AG04450 (cell line): ENCODE data around the gene LARGE1. TPM values are rescaled to one million over a fixed set of nuclear protein-coding genes. Genes with fewer than 3 reads are reported as not detected.

ENCODE experiments used
- CTCF ChIA-PET: fragments of 300-600, 350-600 bp; formaldehyde crosslinking; extraction: SDS; loops from one replicate; lab custom pipeline; 2022; ENCODE audit warnings: antibody characterized with exemption, inconsistent platforms; lab: Charles Lee
- POLR2A ChIA-PET: fragments of 350-600 bp; formaldehyde crosslinking; extraction: SDS; loops from one replicate; lab custom pipeline; 2021; ENCODE audit warnings: antibody characterized with exemption, inconsistent platforms; lab: Yijun Ruan, JAX
- DNase-seq: peaks from one replicate; pipeline ENCODE4 v3.0.0-alpha.2; 2011; ENCODE audit warnings: low read depth, low spot score
- H3K27ac ChIP-seq: one replicate; pipeline ENCODE4 v1.5.1; 2012; ENCODE audit warnings: low read depth, low read length, control low read depth
- H3K27me3 ChIP-seq: one replicate; pipeline ENCODE4 v1.6.0; 2012; ENCODE audit warnings: low read length; ENCODE audit not compliant: control insufficient read depth, insufficient read depth
- H3K4me3 ChIP-seq: 2 replicates; pipeline ENCODE4 v1.5.1; 2011; ENCODE audit warnings: mild to moderate bottlenecking, low read depth, low read length, control low read depth
- H3K9me3 ChIP-seq: 2 replicates; pipeline ENCODE4 v1.5.1; 2012; ENCODE audit warnings: low read length; ENCODE audit not compliant: control insufficient read depth, insufficient read depth
- polyA plus RNA-seq: library from polyadenylated mRNA; depleted of rRNA; stranded (reverse); fragments of >200 nt; gene quantifications from 2 replicates; pipeline ENCODE4 v1.2.3, GENCODE V29; 2011
- TF ChIP-seq, protein P1 (sequence below): IDR thresholded peaks from 2 replicates; pipeline ENCODE4 v1.5.1; 2011; ENCODE audit warnings: low read depth, low read length, control low read depth, inconsistent platforms

LARGE1 gene
- polyA plus RNA-seq, 1 experiment = 8.4 TPM

GRCh38 chr22:33325232-33326004 is 594.9 kb downstream of the LARGE1 start:
- Histone ChIP-seq H3K4me3 (no peak overlapping the region), H3K27me3 (no peaks in the 10 kb centered on the region), H3K9me3 (peaks cover 3% of the 10 kb centered on the region; the same call in 1 of the 2 replicates), H3K27ac (no peak overlapping the region)
- ChIA-PET POLR2A (no interaction called here), CTCF (no interaction called here)
- DNase-seq = no peak
- TF ChIP-seq, protein P1, sequence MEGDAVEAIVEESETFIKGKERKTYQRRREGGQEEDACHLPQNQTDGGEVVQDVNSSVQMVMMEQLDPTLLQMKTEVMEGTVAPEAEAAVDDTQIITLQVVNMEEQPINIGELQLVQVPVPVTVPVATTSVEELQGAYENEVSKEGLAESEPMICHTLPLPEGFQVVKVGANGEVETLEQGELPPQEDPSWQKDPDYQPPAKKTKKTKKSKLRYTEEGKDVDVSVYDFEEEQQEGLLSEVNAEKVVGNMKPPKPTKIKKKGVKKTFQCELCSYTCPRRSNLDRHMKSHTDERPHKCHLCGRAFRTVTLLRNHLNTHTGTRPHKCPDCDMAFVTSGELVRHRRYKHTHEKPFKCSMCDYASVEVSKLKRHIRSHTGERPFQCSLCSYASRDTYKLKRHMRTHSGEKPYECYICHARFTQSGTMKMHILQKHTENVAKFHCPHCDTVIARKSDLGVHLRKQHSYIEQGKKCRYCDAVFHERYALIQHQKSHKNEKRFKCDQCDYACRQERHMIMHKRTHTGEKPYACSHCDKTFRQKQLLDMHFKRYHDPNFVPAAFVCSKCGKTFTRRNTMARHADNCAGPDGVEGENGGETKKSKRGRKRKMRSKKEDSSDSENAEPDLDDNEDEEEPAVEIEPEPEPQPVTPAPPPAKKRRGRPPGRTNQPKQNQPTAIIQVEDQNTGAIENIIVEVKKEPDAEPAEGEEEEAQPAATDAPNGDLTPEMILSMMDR = no peak

GRCh38 chr22:33324228-33324627 is 596.0 kb downstream of the LARGE1 start:
- Histone ChIP-seq H3K9me3 (peaks cover under 1% of the 10 kb centered on the region; the same call in 1 of the 2 replicates), H3K27me3 (no peaks in the 10 kb centered on the region), H3K27ac (no peak overlapping the region), H3K4me3 (no peak overlapping the region)
- TF ChIP-seq, protein P1 = no peak
- DNase-seq = no peak
- ChIA-PET CTCF (no interaction called here), POLR2A (no interaction called here)

GRCh38 chr22:33321466-33321865 is 598.8 kb downstream of the LARGE1 start:
- TF ChIP-seq, protein P1 = no peak
- no peak for DNase-seq
- Histone ChIP-seq H3K9me3 (no peaks in the 10 kb centered on the region), H3K27ac (no peak overlapping the region), H3K4me3 (no peak overlapping the region), H3K27me3 (no peaks in the 10 kb centered on the region)
- POLR2A ChIA-PET = no interaction called here
- CTCF ChIA-PET = interaction anchor here (1.1 kb wide), 1 partner anchor 20 kb away, joined by 3 read pairs; no protein-coding TSS in a partner anchor

GRCh38 chr22:33315954-33316353 is 604.3 kb downstream of the LARGE1 start:
- Histone ChIP-seq H3K9me3 (peaks cover 2% of the 10 kb centered on the region; the same call in 1 of the 2 replicates), H3K27me3 (no peaks in the 10 kb centered on the region), H3K27ac (no peak overlapping the region), H3K4me3 (no peak overlapping the region)
- TF ChIP-seq, protein P1 = no peak
- ChIA-PET POLR2A (no interaction called here), CTCF (no interaction called here)
- no peak for DNase-seq

GRCh38 chr22:33315117-33315516 is 605.2 kb downstream of the LARGE1 start:
- Histone ChIP-seq H3K27ac (no peak overlapping the region), H3K4me3 (no peak overlapping the region), H3K9me3 (peaks cover 2% of the 10 kb centered on the region; the same call in 1 of the 2 replicates), H3K27me3 (no peaks in the 10 kb centered on the region)
- ChIA-PET POLR2A (no interaction called here), CTCF (no interaction called here)
- no peak for DNase-seq
- TF ChIP-seq, protein P1 = no peak
